Mucosa of rectum (tissue), 2 donors: ENCODE data around the gene UVSSA.
"Not testable (repeated sequence)": the region's sequence is repeated elsewhere in the genome, so short reads cannot be mapped to it uniquely, and the experiment has no call there.

Source experiments
- H3K27ac ChIP-seq, 2 donors: one replicate each; pipeline ENCODE4 v1.7.0; 2013; ENCODE audit warnings: inconsistent platforms in 2 of 2, low read depth in 2 of 2, low read length in 2 of 2
- H3K27me3 ChIP-seq, 2 donors: one replicate each; pipeline ENCODE4 v1.7.0; 2013; ENCODE audit warnings: low read length in 2 of 2; ENCODE audit not compliant: control insufficient read depth in 2 of 2, insufficient read depth in 2 of 2
- H3K36me3 ChIP-seq, 2 donors: one replicate each; pipeline ENCODE4 v1.7.0; 2013; ENCODE audit warnings: low read length in 2 of 2; ENCODE audit not compliant: control insufficient read depth in 2 of 2, insufficient read depth in 2 of 2
- H3K4me1 ChIP-seq, 2 donors: one replicate each; pipeline ENCODE4 v1.7.0; 2013; ENCODE audit warnings: low read length in 2 of 2, mild to moderate bottlenecking in 1 of 2; ENCODE audit not compliant: control insufficient read depth in 2 of 2, insufficient read depth in 2 of 2
- H3K4me3 ChIP-seq, 2 donors: one replicate each; pipeline ENCODE4 v1.7.0; 2013; ENCODE audit warnings: low read length in 2 of 2
- H3K9ac ChIP-seq, 2 donors: one replicate each; pipeline ENCODE4 v1.7.0; 2013; ENCODE audit warnings: low read length in 2 of 2, low read depth in 1 of 2, mild to moderate bottlenecking in 1 of 2
- H3K9me3 ChIP-seq, 2 donors: one replicate each; pipeline ENCODE4 v1.7.0; 2013; ENCODE audit warnings: low read length in 2 of 2; ENCODE audit not compliant: control insufficient read depth in 2 of 2
- donor health status: healthy.
- donor health status: Normal muscosa, but diverticular disease.

UVSSA gene

GRCh38 chr4:1384675-1385372 lies 37.8 kb downstream of the UVSSA start:
- no peak overlapping the region for H3K4me3 ChIP-seq
- H3K9me3 ChIP-seq, result peaks cover 0 to 8% of the 10 kb centered on the region in 2 donors
- no peaks in the 10 kb centered on the region for H3K4me1 ChIP-seq
- no peak overlapping the region for H3K9ac ChIP-seq
- H3K27ac ChIP-seq, result no peak overlapping the region
- H3K36me3 ChIP-seq, result peaks cover 14 to 18% of the 10 kb centered on the region in 2 donors
- H3K27me3 ChIP-seq, result no peaks in the 10 kb centered on the region

- Histone ChIP-seq H3K36me3 (peaks cover 14 to 18% of the 10 kb centered on the region in 2 donors), H3K4me3 (no peak overlapping the region), H3K9me3 (peaks cover 0 to 8% of the 10 kb centered on the region in 2 donors), H3K9ac (no peak overlapping the region), H3K27me3 (no peaks in the 10 kb centered on the region), H3K27ac (no peak overlapping the region), H3K4me1 (no peaks in the 10 kb centered on the region)
These were observed 38.6 kb downstream of the UVSSA start for GRCh38 chr4:1385373-1386340.

- not testable (repeated sequence) for H3K9ac ChIP-seq, H3K4me1 ChIP-seq, H3K4me3 ChIP-seq, H3K27me3 ChIP-seq, H3K27ac ChIP-seq
- H3K9me3 ChIP-seq, result peaks cover 0 to 12% of the 10 kb centered on the region in 2 donors
- H3K36me3 ChIP-seq, result peaks cover 10 to 12% of the 10 kb centered on the region in 2 donors
These were observed 46.4 kb downstream of the UVSSA start for GRCh38 chr4:1393363-1393762.

- Histone ChIP-seq H3K36me3 (peaks cover 8 to 12% of the 10 kb centered on the region in 2 donors), H3K9me3 (peaks cover 0 to 7% of the 10 kb centered on the region in 2 donors), H3K9ac (no peak overlapping the region), H3K4me1 (no peaks in the 10 kb centered on the region), H3K27ac (no peak overlapping the region), H3K27me3 (no peaks in the 10 kb centered on the region), H3K4me3 (no peak overlapping the region)
These were observed 46.9 kb downstream of the UVSSA start for GRCh38 chr4:1393866-1394265.

- not testable (repeated sequence) for H3K4me1 ChIP-seq, H3K9ac ChIP-seq, H3K4me3 ChIP-seq, H3K27me3 ChIP-seq, H3K9me3 ChIP-seq, H3K27ac ChIP-seq
- H3K36me3 ChIP-seq, result peaks cover 8 to 12% of the 10 kb centered on the region in 2 donors
These were observed 47.8 kb downstream of the UVSSA start for GRCh38 chr4:1394554-1395388.

GRCh38 chr4:1395389-1395820 lies 48.4 kb downstream of the UVSSA start:
- not testable (repeated sequence) for H3K9me3 ChIP-seq, H3K27ac ChIP-seq, H3K4me3 ChIP-seq, H3K9ac ChIP-seq, H3K4me1 ChIP-seq, H3K27me3 ChIP-seq
- peaks cover 8 to 12% of the 10 kb centered on the region in 2 donors for H3K36me3 ChIP-seq

- no peak overlapping the region for H3K4me3 ChIP-seq
- H3K9ac ChIP-seq, result no peak overlapping the region
- H3K27ac ChIP-seq, result no peak overlapping the region
- no peaks in the 10 kb centered on the region for H3K4me1 ChIP-seq
- peaks cover 8 to 12% of the 10 kb centered on the region in 2 donors for H3K36me3 ChIP-seq
- peaks cover 0 to 2% of the 10 kb centered on the region in 2 donors for H3K27me3 ChIP-seq
- H3K9me3 ChIP-seq, result peaks cover 0 to 6% of the 10 kb centered on the region in 2 donors
These were observed 49.2 kb downstream of the UVSSA start for GRCh38 chr4:1395941-1396805.

GRCh38 chr4:1396806-1397455 lies 49.9 kb downstream of the UVSSA start:
- H3K27ac ChIP-seq, result no peak overlapping the region
- H3K9me3 ChIP-seq, result peaks cover 0 to 5% of the 10 kb centered on the region in 2 donors
- H3K27me3 ChIP-seq, result peaks cover 4 to 8% of the 10 kb centered on the region in 2 donors
- H3K36me3 ChIP-seq, result peaks cover 8 to 12% of the 10 kb centered on the region in 2 donors
- H3K4me3 ChIP-seq, result no peak overlapping the region
- H3K4me1 ChIP-seq, result no peaks in the 10 kb centered on the region
- no peak overlapping the region for H3K9ac ChIP-seq
